MCF 10A (cell line): Measurements from ENCODE around the gene USP36. TPM values are rescaled to one million over a fixed set of nuclear protein-coding genes. Genes with fewer than 3 reads are reported as not detected.

Experiments
- BruUV-seq: library from RNA; stranded (reverse); fragments of 400-500 nt; replicated peaks from 2 replicates; lab custom pipeline; 2021; lab: Mats Ljungman, UMichigan
- CTCF ChIA-PET: fragments of 300-600 bp; sonication (Branson Sonifier 250); formaldehyde crosslinking; extraction: SDS; loops from one replicate; lab custom pipeline; 2021; ENCODE audit warnings: antibody characterized with exemption, inconsistent platforms; lab: Yijun Ruan, JAX
- POLR2A ChIA-PET: fragments of 300-600, 350-650 bp; sonication (Branson Sonifier 250); formaldehyde crosslinking; extraction: SDS; loops from one replicate; lab custom pipeline; 2020; ENCODE audit warnings: antibody characterized with exemption, inconsistent platforms; lab: Yijun Ruan, JAX
- DNase-seq: peaks from one replicate; pipeline ENCODE4 v3.0.0-alpha.2; 2018; ENCODE audit not compliant: unreplicated experiment
- H3K27ac Mint-ChIP-seq: one replicate; pipeline ENCODE4 v1.8.0; 2022; ENCODE audit warnings: mild to moderate bottlenecking, low read depth, mixed read lengths; ENCODE audit not compliant: unreplicated experiment
- H3K27me3 Mint-ChIP-seq: one replicate; pipeline ENCODE4 v1.8.0; 2022; ENCODE audit warnings: mixed read lengths; ENCODE audit not compliant: insufficient read depth, unreplicated experiment
- H3K36me3 Mint-ChIP-seq: one replicate; pipeline ENCODE4 v1.8.0; 2022; ENCODE audit warnings: mild to moderate bottlenecking, moderate library complexity, mixed read lengths; ENCODE audit not compliant: insufficient read depth, unreplicated experiment
- H3K4me1 Mint-ChIP-seq: one replicate; pipeline ENCODE4 v1.8.0; 2022; ENCODE audit warnings: mixed read lengths; ENCODE audit not compliant: insufficient read depth, unreplicated experiment
- H3K4me3 Mint-ChIP-seq: one replicate; pipeline ENCODE4 v1.8.0; 2022; ENCODE audit warnings: mild to moderate bottlenecking, moderate library complexity, mixed read lengths; ENCODE audit not compliant: unreplicated experiment
- H3K9me3 Mint-ChIP-seq: one replicate; pipeline ENCODE4 v1.8.0; 2022; ENCODE audit warnings: mixed read lengths; ENCODE audit not compliant: unreplicated experiment
- intact Hi-C: fragments of 100-400 bp; cut with micrococcal nuclease; formaldehyde crosslinking; loops from 2 replicates; pipeline ENCODE4 v1.14.1; 2022
- total RNA-seq: library from RNA; stranded (reverse); gene quantifications from 2 replicates; pipeline ENCODE4 v1.2.3, GENCODE V29; 2022
- TF ChIP-seq, protein P1 (sequence below): fragments of 200-600 bp; IDR thresholded peaks from one replicate; pipeline ENCODE4 v1.8.0; 2022; ENCODE audit warnings: antibody characterized with exemption, mild to moderate bottlenecking; ENCODE audit not compliant: unreplicated experiment

Gene USP36
- total RNA-seq, 1 experiment from 2014 or later, result 118 TPM

- peak overlapping the region; percentile 10 for H3K27ac Mint-ChIP-seq
- H3K4me1 Mint-ChIP-seq, result peaks cover 21% of the 10 kb centered on the region
These were observed 46.3 kb upstream of the USP36 start for GRCh38 chr17:78886954-78887353.

DNA sequence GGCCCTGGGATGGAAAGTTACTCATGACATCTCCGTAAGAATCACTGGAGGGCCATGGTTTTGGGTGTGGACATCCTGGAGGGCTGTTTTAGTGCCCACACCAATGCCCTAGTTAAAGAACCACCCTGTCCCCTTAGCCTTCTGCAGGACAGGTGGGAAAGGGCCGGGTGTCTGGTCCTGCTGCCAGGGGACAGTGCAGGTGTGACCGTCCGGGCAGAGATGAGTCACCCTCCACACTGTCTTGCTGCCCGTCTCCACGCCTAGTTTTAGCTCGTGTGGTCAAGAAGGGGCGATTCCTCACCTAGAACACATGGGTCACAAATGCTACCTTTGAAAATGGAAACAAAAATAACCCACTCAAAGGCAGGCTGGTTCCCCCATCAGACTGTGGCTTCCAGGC lies 45.3 kb upstream of the USP36 start:
- Mint-ChIP-seq H3K4me1 (peaks cover 21% of the 10 kb centered on the region), H3K27ac (peak overlapping the region; percentile 61), H3K4me3 (no peak overlapping the region), H3K27me3 (no peaks in the 10 kb centered on the region), H3K36me3 (peaks cover 4% of the 10 kb centered on the region), H3K9me3 (no peaks in the 10 kb centered on the region)
- ChIA-PET CTCF (interaction anchor here (2.0 kb wide), 1 partner anchor 48 kb away, joined by 4 read pairs; no protein-coding TSS in a partner anchor), POLR2A (no interaction called here)
- DNase-seq, result no peak
- TF ChIP-seq, protein P1, sequence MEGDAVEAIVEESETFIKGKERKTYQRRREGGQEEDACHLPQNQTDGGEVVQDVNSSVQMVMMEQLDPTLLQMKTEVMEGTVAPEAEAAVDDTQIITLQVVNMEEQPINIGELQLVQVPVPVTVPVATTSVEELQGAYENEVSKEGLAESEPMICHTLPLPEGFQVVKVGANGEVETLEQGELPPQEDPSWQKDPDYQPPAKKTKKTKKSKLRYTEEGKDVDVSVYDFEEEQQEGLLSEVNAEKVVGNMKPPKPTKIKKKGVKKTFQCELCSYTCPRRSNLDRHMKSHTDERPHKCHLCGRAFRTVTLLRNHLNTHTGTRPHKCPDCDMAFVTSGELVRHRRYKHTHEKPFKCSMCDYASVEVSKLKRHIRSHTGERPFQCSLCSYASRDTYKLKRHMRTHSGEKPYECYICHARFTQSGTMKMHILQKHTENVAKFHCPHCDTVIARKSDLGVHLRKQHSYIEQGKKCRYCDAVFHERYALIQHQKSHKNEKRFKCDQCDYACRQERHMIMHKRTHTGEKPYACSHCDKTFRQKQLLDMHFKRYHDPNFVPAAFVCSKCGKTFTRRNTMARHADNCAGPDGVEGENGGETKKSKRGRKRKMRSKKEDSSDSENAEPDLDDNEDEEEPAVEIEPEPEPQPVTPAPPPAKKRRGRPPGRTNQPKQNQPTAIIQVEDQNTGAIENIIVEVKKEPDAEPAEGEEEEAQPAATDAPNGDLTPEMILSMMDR, result no peak
- no TSS peak for BruUV-seq
- intact Hi-C loops, result no loop called here

More at GRCh38 chr17:78886954-78887353, 46.3 kb upstream of the USP36 start:
- Mint-ChIP-seq H3K27me3 (no peaks in the 10 kb centered on the region), H3K36me3 (peaks cover 9% of the 10 kb centered on the region), H3K4me3 (no peak overlapping the region), H3K9me3 (no peaks in the 10 kb centered on the region)
- TF ChIP-seq, protein P1, result no peak
- ChIA-PET POLR2A (interaction anchor here (1.8 kb wide), 1 partner anchor 25 kb away, joined by 9 read pairs; no protein-coding TSS in a partner anchor), CTCF (interaction anchor here (0.6 to 0.7 kb wide), 3 partner anchors 29 to 416 kb away, joined by 3 to 4 read pairs (median 3); no protein-coding TSS in a partner anchor)
- intact Hi-C loops, result no loop called here
- no peak for DNase-seq
- BruUV-seq, result no TSS peak

- H3K9me3 Mint-ChIP-seq, result no peaks in the 10 kb centered on the region
- TF ChIP-seq, protein P1, result no peak
- no peaks in the 10 kb centered on the region for H3K27me3 Mint-ChIP-seq
- intact Hi-C loops, result loop anchor here (5.0 kb wide), 1 partner anchor 37 kb away; no protein-coding TSS in a partner anchor
- POLR2A ChIA-PET, result interaction anchor here (2.3 kb wide), 1 partner anchor 19 kb away, joined by 11 read pairs; no protein-coding TSS in a partner anchor
- no TSS peak for BruUV-seq
- peak overlapping the region; percentile 58 for H3K4me3 Mint-ChIP-seq
- CTCF ChIA-PET, result interaction anchor here (0.7 to 2.0 kb wide), 3 partner anchors 9 to 105 kb away, joined by 3 to 4 read pairs (median 4); no protein-coding TSS in a partner anchor
- H3K4me1 Mint-ChIP-seq, result peaks cover 21% of the 10 kb centered on the region
- no peaks in the 10 kb centered on the region for H3K36me3 Mint-ChIP-seq
- peak overlapping the region; percentile 91 for H3K27ac Mint-ChIP-seq
- DNase-seq, result no peak
These were observed 44.5 kb upstream of the USP36 start for GRCh38 chr17:78884876-78885667.

DNA sequence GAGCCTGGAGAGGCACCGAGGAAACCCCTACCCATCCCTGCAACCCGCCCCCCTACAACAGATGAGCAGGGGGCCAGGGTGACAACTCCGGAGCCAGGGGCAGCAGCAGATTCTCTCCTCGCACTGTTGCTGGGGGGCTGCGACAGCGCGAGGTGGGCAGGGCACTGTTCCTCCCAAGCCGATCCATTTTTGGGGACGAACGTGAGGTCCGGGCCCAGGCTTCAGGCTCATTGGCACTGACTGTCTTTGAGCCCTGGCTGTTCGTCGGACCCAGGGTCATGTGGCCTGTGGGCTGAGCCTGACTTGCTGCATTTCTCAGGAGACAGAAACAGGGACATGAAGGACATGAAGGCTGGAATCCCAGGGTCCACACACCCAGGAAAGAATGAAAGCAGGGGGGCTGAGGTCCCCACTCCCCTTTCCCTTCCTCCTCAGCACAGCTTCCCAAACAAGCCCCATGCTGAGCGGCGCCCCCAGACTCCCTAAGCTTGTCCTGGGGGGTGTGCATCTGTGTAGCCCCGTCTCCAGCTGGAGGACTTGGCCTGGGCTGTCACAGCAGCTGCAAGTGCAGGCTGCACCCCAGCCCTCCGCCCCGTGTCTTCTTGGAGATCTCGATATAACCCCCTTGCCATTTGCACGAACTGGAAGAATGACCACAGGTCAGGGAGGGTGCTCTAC lies 43.7 kb upstream of the USP36 start:
- Mint-ChIP-seq H3K4me3 (peak overlapping the region; percentile 58), H3K27ac (peak overlapping the region; percentile 91), H3K27me3 (no peaks in the 10 kb centered on the region), H3K9me3 (no peaks in the 10 kb centered on the region), H3K4me1 (peaks cover 21% of the 10 kb centered on the region), H3K36me3 (no peaks in the 10 kb centered on the region)
- DNase-seq, result no peak
- ChIA-PET CTCF (interaction anchor here (0.7 to 2.0 kb wide), 5 partner anchors 10 to 106 kb away, joined by 3 to 8 read pairs (median 4); no protein-coding TSS in a partner anchor), POLR2A (interaction anchor here (0.6 to 2.3 kb wide), 8 partner anchors 10 to 109 kb away, joined by 3 to 11 read pairs (median 4); partner anchors contain the start of gene LGALS3BP)
- no TSS peak for BruUV-seq
- intact Hi-C loops, result loop anchor here (5.0 kb wide), 1 partner anchor 38 kb away; no protein-coding TSS in a partner anchor
- TF ChIP-seq, protein P1, result no peak
